ENCODE measurements around the gene PPP1CB.

Gene PPP1CB

DNA sequence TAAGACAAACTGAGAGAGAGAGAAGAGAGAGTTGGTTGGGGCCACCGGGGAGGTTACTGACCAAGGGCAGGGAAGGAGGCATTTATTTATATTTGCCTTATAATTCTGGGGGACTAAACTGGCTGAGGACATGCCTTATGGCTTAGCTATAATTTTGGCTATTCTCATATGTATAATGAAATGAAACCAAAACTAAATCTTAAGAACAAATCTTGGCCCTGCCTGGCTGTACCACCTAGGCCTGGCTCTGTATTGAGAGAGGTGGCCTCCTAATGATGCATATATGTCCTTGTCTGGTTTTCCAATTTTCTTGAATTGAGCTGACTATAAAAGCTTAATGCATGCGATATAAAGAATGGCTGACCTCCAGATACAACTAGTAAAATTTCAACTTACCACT, 3.5 kb upstream of the PPP1CB start:
- DNase-seq (ENCODE audit: low read depth) = peak; percentile 21
- TF ChIP-seq, protein P1, sequence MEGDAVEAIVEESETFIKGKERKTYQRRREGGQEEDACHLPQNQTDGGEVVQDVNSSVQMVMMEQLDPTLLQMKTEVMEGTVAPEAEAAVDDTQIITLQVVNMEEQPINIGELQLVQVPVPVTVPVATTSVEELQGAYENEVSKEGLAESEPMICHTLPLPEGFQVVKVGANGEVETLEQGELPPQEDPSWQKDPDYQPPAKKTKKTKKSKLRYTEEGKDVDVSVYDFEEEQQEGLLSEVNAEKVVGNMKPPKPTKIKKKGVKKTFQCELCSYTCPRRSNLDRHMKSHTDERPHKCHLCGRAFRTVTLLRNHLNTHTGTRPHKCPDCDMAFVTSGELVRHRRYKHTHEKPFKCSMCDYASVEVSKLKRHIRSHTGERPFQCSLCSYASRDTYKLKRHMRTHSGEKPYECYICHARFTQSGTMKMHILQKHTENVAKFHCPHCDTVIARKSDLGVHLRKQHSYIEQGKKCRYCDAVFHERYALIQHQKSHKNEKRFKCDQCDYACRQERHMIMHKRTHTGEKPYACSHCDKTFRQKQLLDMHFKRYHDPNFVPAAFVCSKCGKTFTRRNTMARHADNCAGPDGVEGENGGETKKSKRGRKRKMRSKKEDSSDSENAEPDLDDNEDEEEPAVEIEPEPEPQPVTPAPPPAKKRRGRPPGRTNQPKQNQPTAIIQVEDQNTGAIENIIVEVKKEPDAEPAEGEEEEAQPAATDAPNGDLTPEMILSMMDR (IDR thresholded peaks at IDR 0.05; ENCODE audit: insufficient read depth, low read depth, low read length, missing control alignments) = no peak
- no peak overlapping the region for H3K4me3 ChIP-seq (ENCODE audit: low read depth, low read length)

DNA sequence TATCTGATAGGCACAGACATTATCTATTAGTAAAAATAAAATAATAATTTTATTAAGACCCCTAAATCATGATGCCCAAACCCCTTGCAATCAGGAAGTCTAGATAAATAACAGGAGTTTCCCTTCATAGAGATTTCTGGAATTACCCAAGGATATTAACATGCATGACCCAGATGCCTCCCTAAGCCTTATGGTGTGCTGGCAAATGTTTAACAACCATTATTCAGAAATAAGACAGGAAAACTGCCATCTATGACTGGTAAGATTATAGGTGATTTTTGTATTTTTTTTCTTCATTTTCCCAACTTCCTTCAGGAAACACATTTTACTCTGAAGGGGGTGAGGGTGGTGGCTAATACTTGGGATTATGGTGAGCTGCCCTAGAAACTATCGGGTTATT, 2.7 kb upstream of the PPP1CB start:
- no peak for DNase-seq (ENCODE audit: low read depth)
- H3K4me3 ChIP-seq (ENCODE audit: low read depth, low read length) = no peak overlapping the region
- TF ChIP-seq, protein P1 (IDR thresholded peaks at IDR 0.05; ENCODE audit: insufficient read depth, low read depth, low read length, missing control alignments) = no peak

DNA sequence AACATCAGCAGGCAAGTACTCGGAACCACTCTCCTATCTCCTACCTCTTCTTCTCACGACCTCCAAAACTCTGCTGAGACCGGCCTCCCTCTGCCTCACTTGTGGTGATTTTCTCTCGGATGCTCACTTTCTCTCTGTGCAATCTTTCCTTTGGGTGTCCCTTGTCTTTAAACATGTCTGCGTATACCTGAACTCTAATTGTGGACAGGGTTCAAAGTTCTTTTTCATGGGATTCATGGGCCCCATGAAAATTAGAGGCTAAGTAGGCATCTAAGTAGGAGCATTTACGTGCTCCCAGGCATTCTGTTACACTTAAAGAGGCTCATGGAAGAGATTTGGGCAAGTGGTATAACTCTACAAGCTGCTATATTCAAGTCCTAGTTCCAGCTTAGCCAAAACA, 2.1 kb upstream of the PPP1CB start:
- TF ChIP-seq, protein P1 (IDR thresholded peaks at IDR 0.05; ENCODE audit: insufficient read depth, low read depth, low read length, missing control alignments) = no peak
- no peak for DNase-seq (ENCODE audit: low read depth)
- no peak overlapping the region for H3K4me3 ChIP-seq (ENCODE audit: low read depth, low read length)

DNA sequence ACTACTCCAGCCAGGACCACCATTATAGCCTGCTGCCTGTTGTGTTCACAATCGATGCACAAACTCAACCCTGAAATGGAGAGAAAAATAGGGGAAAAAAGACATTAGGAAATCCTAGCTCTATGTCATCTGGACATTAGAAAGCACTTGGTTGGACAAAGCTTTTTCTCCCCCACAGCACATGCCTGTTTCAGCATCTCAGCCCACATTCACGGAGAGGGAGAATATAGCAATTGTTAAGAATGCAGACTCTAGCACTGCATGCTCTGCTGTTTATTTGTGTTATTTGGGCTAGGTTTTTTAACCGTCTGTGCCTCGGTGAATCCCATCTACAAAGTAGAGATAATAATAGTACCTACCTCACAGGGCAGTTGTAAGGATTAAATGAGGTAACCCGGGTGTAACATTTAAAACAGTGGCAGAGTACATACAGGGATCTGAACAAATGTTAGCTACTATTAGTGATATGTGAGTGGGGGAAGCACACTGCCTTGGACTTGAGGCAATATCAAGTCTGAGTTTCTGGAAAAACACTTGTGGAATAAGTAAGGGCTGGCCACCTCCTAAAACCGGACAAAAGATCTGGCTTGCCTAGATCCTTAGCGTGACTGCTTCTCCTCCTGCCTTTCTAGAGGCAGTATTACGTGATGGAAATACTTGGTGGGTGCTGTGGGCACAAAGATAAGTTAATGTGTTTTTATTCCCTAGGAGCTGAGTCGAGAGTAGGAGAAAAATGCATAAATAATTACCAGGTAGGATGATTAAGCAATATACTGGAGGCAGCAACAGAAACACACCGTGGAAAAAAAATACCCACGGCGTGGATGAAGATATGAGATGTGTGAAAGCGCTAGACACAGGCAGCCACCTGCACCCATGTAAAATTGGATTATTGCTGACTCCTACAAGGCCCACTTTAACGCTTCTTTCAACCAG, 1.0 kb upstream of the PPP1CB start:
- H3K4me3 ChIP-seq (ENCODE audit: low read depth, low read length) = peak overlapping the region; percentile 69
- DNase-seq (ENCODE audit: low read depth) = peak; percentile 38
- TF ChIP-seq, protein P1 (IDR thresholded peaks at IDR 0.05; ENCODE audit: insufficient read depth, low read depth, low read length, missing control alignments) = no peak

DNA sequence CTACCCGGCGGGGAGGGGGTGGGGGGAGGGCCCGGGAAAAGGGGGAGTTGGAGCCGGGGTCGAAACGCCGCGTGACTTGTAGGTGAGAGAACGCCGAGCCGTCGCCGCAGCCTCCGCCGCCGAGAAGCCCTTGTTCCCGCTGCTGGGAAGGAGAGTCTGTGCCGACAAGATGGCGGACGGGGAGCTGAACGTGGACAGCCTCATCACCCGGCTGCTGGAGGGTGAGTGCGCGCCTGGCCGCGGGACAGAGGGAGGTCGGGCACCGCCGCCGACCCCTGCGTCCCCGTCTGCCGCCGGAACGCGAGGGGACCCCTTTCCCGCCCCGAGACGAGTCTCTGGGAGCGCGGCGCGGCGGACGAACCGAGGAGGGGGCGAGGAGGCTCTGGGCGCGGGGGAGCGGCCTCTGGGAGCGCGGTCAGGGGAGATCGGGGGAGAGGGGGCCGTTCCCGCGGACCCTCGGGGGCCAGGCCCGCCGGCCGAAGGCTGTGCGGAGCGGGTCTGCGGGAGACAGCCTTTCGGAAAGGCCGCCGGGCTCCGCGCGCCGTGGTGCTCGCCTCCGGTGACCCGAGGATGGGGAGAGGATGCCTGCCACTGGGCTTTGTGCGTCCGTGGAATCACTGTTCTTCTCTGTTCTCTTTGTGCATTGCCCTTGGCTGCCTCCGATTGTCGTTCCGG, 463 bp downstream of the PPP1CB start:
- TF ChIP-seq, protein P1 (IDR thresholded peaks at IDR 0.05; ENCODE audit: insufficient read depth, low read depth, low read length, missing control alignments) = no peak
- H3K4me3 ChIP-seq (ENCODE audit: low read depth, low read length) = peak overlapping the region; percentile 95
- peak; percentile 43 for DNase-seq (ENCODE audit: low read depth)

DNA sequence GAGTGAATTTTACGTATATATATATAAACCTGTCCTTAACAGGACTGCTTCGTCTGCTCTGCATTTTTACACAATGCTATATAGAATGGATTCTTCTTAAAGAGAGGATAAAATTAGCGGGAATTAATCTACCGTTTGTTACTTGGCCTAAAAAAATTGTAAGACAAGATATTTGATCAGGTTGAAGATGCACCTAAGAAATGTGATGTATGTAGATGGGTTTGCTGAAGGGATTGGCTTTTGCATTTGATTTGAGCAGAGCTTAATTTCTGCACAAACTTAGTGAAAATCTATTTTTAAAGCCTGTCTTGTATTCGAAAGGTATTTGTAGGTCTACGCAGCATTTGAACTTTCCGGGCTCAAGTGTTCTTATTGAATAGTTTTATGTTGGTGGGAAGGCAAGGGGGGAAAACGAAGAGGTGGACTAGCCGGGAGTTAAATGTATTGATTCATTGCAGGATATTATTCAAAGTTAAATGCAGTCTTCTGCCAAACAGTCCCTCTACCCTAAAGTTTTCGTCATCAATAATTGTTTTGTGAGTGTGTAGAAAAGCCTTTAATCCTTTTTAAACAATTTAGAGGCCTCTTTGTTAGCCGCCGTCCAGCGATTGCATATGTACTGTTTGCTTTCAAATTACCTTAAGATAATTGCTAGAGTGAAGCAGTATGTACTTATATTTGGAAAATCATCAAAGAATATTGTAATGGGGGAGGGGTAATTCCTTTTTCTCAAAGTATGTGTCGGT, 1.2 kb downstream of the PPP1CB start:
- TF ChIP-seq, protein P1 (IDR thresholded peaks at IDR 0.05; ENCODE audit: insufficient read depth, low read depth, low read length, missing control alignments) = no peak
- no peak for DNase-seq (ENCODE audit: low read depth)
- peak overlapping the region; percentile 95 for H3K4me3 ChIP-seq (ENCODE audit: low read depth, low read length)
